Muscle layer of colon (tissue), 2 donors: Measurements from ENCODE around the gene PRG2.

ENCODE experiments used
- H3K27ac ChIP-seq: one replicate; pipeline ENCODE4 v1.7.0; 2013; ENCODE audit warnings: low read depth, mild to moderate bottlenecking, low read length, moderate library complexity
- H3K27me3 ChIP-seq, 2 donors: one replicate each; pipeline ENCODE4 v1.7.0; 2013; ENCODE audit warnings: low read length in 2 of 2, mild to moderate bottlenecking in 2 of 2; ENCODE audit not compliant: insufficient read depth in 2 of 2, control insufficient read depth in 1 of 2
- H3K36me3 ChIP-seq: one replicate; pipeline ENCODE4 v1.7.0; 2013; ENCODE audit warnings: mild to moderate bottlenecking, low read length; ENCODE audit not compliant: insufficient read depth
- H3K4me1 ChIP-seq: one replicate; pipeline ENCODE4 v1.7.0; 2013; ENCODE audit warnings: mild to moderate bottlenecking, low read length; ENCODE audit not compliant: insufficient read depth
- H3K4me3 ChIP-seq, 2 donors: one replicate each; pipeline ENCODE4 v1.7.0; 2013; ENCODE audit warnings: low read length in 2 of 2, low read depth in 1 of 2, mild to moderate bottlenecking in 1 of 2, moderate library complexity in 1 of 2
- H3K9ac ChIP-seq: one replicate; pipeline ENCODE4 v1.7.0; 2013; ENCODE audit warnings: low read length
- H3K9me3 ChIP-seq: one replicate; pipeline ENCODE4 v1.7.0; 2013; ENCODE audit warnings: mild to moderate bottlenecking, low read length
- donor health status: abdominal sarcoma.
- donor health status: Adenocarcinoma of cecum.

PRG2 gene

DNA sequence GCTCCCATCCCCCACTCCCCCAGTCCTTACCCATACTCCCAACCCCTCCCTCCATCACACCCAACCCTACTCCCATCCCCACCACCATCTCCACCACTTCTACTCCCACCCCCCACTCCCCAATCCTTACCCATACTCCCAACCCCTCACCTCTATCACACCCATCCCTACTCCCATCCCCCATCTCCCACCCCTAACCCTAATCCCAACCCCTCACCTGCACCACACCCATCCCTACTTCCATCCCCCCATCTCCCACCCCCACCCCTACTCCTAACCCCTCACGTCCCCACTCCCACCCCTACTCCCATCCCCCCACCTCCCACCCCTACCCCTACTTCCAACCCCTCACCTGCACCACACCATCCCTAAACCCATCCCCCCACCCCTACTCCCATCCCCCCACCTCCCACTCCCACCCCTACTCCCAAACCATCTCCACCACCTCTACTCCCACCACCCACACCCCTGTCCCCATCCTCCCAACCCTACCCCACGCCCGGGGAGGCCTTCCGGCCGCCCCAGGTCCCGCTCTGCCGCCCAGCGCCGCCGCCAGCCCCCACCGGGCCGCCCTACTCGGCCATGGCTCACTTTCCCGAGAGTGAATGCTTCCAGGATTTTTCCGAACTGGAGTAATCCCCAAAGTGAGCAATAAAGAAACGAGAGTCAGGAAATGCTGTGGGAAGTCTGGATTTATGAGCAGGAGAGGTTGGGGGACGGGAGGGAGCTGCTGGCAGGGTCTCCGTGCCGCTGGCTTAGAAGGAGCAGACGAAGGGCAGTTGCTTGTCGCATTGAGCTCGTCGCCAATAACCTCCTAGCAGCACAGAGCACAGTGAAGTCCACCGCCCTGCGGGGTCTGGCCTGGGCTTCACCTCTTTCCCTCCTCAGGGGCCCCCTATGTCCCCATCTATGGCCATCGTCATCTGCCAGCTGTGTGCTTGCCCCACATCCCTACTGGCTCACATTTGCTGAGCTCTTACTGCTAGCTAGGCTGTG lies 14.1 kb downstream of the PRG2 start:
- Histone ChIP-seq H3K36me3 (no peaks in the 10 kb centered on the region), H3K9ac (no peak overlapping the region), H3K27ac (no peak overlapping the region), H3K4me3 (no peak overlapping the region), H3K4me1 (no peaks in the 10 kb centered on the region), H3K27me3 (peaks cover 0 to 4% of the 10 kb centered on the region in 2 donors), H3K9me3 (no peaks in the 10 kb centered on the region)

DNA sequence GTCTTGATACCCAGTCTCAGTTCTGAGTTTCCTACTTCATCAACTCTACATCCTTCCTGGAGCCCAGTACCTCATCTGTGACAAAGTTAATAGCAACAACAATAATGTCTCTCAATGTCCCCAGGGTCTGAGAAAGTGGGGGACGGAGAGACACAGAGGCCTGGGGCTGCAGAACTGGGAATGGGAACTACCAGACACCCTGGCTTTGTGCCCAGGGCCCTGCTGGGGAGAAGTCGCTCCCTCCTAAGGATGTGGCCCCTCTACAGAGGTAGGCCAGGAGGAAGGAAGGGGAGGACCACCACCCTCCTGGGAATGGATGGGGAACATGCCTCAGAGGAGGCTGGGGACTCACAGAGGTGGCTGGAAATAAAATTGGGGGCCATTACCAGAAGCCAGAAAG lies 15.0 kb downstream of the PRG2 start:
- Histone ChIP-seq H3K4me3 (no peak overlapping the region), H3K4me1 (no peaks in the 10 kb centered on the region), H3K36me3 (no peaks in the 10 kb centered on the region), H3K9me3 (no peaks in the 10 kb centered on the region), H3K9ac (no peak overlapping the region), H3K27me3 (peaks cover 0 to 4% of the 10 kb centered on the region in 2 donors), H3K27ac (no peak overlapping the region)

DNA sequence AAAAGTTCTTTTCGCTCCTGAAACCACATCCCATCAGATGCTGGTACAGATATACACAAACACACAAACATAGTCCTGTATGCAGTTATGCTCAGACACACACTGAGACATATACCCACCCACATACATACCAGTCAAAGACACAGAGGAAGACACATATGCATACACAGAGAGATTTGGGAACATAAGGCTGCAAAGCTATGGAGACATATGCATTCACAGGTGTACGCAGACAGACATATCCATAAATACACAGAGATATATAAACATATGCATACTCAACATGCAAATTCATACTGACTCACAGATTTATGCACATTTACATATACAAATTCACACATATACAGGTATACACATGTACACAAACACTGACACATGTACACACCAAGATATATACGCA lies 15.5 kb downstream of the PRG2 start:
- H3K9me3 ChIP-seq = no peaks in the 10 kb centered on the region
- no peak overlapping the region for H3K27ac ChIP-seq
- peaks cover 0 to 4% of the 10 kb centered on the region in 2 donors for H3K27me3 ChIP-seq
- no peaks in the 10 kb centered on the region for H3K36me3 ChIP-seq
- H3K4me3 ChIP-seq = no peak overlapping the region
- H3K9ac ChIP-seq = no peak overlapping the region
- H3K4me1 ChIP-seq = no peaks in the 10 kb centered on the region

DNA sequence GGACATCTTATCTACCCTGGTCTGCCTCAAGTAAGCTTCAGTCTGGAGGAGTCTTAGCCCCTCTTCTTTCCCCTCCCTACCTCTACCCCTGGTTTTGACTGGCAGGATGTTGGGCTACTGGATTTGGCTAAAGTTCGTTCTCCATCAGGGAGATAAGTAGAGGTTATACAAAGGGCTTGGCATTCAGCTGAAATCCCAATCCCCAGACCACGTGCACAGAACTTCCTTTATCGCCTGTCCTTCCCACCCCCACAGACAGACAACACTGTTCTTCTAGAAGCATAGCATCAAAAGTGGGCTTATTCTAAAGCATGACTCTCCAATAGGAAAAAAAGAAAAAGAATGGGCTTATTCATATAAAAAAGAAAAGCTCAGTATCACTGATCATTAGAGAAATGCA lies 17.3 kb downstream of the PRG2 start:
- Histone ChIP-seq H3K27ac (no peak overlapping the region), H3K9ac (no peak overlapping the region), H3K4me1 (no peaks in the 10 kb centered on the region), H3K36me3 (no peaks in the 10 kb centered on the region), H3K9me3 (no peaks in the 10 kb centered on the region), H3K27me3 (peaks cover 0 to 4% of the 10 kb centered on the region in 2 donors), H3K4me3 (no peak overlapping the region)

DNA sequence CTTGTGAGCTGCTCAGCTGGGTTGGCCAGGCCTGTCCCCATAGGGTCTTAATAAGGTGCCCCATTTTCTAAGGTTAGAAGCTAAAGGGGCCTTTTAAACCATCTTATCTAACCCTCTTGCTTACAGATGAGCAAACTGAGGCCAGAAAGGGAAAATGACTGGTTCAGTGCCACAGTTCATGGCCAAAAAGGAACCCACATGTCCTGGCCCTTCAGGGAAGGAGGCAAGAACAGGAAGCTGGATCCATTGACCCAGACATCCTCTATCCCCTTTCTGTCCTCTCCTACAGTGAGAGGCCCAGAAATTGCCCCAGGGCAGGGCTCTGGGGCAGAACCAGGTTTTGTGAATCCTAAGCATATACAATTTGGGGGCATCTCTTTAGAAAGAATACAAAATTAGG lies 19.5 kb downstream of the PRG2 start:
- Histone ChIP-seq H3K36me3 (no peaks in the 10 kb centered on the region), H3K9me3 (no peaks in the 10 kb centered on the region), H3K27ac (no peak overlapping the region), H3K9ac (no peak overlapping the region), H3K4me1 (no peaks in the 10 kb centered on the region), H3K4me3 (no peak overlapping the region), H3K27me3 (no peaks in the 10 kb centered on the region)

DNA sequence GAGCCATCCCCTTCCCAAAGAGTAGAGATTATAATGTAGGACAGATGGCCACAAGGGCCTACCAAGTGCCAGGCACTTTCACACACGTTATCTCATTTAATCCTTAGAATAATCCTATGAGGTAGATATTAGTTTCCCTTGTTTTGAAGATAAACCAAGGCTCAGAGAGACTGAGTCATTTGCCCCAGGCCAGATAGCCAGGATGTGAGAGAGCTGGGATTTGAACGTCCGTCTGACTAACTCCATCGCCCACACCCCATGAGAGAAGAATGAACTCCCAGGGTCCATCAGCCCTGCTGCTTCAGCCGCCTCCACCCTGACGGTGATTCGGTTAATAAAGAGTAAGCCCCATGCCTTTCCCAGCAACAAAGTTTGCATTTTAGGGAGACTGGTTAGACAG lies 20.2 kb downstream of the PRG2 start:
- Histone ChIP-seq H3K36me3 (no peaks in the 10 kb centered on the region), H3K4me1 (no peaks in the 10 kb centered on the region), H3K27ac (no peak overlapping the region), H3K9ac (no peak overlapping the region), H3K27me3 (no peaks in the 10 kb centered on the region), H3K9me3 (no peaks in the 10 kb centered on the region), H3K4me3 (no peak overlapping the region)

DNA sequence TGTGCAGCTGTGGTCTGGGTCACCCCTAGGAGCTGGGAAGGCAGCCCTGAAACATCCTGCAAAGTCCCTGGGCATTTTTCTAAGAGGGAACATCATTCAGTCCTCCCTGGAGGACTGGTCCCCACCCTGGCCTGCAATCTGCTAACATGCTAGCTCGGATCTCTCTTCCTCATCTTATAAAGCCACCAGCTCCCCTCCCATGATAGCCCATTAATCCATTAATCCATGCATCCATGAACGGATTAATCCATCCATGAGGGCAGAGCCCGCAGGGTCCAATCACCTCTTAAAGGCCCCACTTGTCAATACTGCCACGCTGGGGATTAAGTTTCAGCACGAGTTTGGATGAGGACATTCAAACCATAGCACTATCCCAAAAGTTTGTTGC lies 21.6 kb downstream of the PRG2 start:
- no peak overlapping the region for H3K9ac ChIP-seq
- no peak overlapping the region for H3K27ac ChIP-seq
- no peaks in the 10 kb centered on the region for H3K4me1 ChIP-seq
- no peaks in the 10 kb centered on the region for H3K9me3 ChIP-seq
- H3K4me3 ChIP-seq = no peak overlapping the region
- no peaks in the 10 kb centered on the region for H3K36me3 ChIP-seq
- H3K27me3 ChIP-seq = no peaks in the 10 kb centered on the region

DNA sequence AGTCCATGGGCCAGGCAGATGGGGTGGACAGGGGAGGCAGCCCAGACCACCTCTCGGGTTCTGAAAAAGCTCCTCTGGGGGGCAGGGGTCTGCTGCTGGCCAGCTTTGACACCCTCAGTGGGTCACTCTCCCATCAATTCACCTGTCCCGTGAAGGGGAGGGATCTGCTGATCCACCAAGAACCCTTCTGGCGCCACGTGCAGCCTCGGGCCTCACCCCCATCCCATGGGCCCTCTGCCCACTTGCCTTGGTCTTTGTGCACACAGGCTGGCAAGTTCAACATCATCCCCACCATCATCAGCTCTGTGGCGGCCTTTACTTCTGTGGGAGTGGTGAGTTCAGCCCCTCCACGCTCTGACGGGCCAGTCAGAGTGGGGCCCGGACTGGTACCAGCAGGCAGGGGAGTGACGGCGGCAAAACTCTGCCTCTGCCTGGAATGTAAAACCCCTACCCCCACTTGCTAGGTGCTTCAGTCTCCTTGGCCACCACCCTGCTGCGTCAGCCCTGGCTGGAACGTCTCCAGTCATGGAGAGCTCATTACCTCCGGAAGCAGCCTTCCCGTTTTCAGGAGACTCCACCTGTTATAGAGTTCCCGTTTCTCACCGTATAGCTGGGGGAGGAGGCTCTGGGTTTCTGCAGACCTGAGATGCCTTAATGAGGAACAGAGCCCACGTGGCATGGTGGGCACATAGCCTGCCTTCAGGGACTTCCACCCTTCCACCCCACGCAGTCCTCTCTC lies 22.2 kb downstream of the PRG2 start:
- no peak overlapping the region for H3K9ac ChIP-seq
- no peaks in the 10 kb centered on the region for H3K27me3 ChIP-seq
- H3K9me3 ChIP-seq = peaks cover 1% of the 10 kb centered on the region
- no peak overlapping the region for H3K27ac ChIP-seq
- no peaks in the 10 kb centered on the region for H3K4me1 ChIP-seq
- no peaks in the 10 kb centered on the region for H3K36me3 ChIP-seq
- H3K4me3 ChIP-seq = no peak overlapping the region

DNA sequence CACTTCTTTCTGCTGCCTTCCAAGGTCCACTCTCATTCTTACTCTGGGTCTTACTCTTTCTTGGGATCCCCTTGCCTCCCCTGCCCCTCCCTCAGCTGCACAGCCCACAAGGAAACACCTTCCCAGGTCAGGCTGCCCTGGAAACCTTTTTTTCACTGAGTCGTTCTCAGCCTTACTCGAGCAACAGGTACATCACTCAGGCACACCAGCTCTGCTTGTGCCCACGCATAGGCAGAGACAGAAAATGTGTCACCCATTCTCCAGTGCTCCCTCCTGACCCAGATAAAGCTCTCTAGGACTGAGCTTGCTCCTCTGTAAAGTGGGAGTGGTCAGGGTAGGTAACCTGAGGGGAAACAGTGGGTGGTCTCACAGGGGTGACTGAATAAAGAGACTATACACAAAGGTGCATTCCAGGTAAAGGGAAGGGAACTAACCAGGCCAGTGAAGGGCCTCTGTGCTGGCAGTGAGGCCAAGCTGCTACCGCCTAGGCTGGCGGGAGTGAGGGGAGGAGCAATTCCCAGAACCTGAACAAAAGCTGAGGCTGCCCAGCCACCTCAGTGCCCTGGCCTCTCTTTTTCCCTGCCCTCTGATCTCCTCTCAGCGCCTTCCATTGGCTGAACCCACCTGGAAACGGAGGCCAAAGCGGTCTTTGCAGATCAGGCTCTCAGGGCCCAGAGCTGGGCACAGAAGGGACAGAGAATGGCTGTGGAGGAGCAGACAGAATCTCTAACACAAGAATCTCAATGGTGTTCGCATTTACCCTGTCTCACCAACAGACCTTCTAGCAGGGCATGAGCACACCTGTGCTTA lies 25.4 kb downstream of the PRG2 start:
- no peaks in the 10 kb centered on the region for H3K4me1 ChIP-seq
- H3K27me3 ChIP-seq = no peaks in the 10 kb centered on the region
- H3K27ac ChIP-seq = no peak overlapping the region
- H3K9me3 ChIP-seq = peaks cover 4% of the 10 kb centered on the region
- no peak overlapping the region for H3K9ac ChIP-seq
- no peaks in the 10 kb centered on the region for H3K36me3 ChIP-seq
- H3K4me3 ChIP-seq = no peak overlapping the region

DNA sequence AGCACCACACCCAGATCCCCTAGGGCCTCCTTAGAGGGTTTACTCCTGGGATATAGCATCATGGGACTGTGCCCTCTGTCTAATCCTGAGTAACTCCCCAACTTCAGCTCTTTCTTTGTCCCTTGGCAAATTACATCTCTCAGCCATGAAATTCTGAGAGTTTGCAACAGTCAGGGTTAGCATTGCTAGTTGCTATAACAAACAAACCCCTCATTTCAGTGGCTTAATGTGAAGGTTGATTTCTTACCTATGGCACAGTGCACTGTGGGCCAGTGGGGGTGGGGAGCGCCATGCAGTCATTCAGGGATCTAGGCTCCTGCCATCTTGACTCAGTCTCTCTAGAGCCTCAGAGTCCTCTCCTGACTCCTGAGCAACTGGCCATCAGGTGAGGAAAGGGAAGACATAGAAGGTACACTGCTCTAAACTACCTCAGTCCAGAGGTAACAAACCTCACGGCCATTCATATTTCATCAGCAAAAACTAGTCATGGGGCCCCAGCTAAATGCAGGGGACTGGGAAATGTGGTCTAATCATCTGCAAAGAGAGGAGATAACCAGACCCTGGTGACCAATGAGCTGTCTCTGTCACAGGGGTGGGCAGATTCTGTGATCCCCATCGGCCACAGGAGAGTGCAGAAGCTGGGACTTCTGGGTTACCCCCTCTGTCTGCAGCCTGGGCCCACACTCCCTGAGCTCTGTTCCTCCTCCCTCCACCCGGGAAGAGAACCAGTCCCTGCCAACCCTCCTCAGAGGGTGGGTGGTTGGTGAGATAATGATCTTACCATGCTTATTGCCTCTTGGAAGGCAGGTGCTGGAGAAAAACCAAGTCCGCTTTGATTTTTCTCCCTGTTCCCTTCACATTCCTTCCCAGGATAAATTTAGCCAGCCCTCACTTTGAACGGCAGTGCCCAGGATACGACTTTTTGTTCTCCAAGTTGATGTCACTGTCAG lies 27.0 kb downstream of the PRG2 start:
- H3K4me1 ChIP-seq = no peaks in the 10 kb centered on the region
- H3K9ac ChIP-seq = no peak overlapping the region
- H3K9me3 ChIP-seq = peaks cover 4% of the 10 kb centered on the region
- no peak overlapping the region for H3K27ac ChIP-seq
- H3K27me3 ChIP-seq = no peaks in the 10 kb centered on the region
- H3K36me3 ChIP-seq = no peaks in the 10 kb centered on the region
- H3K4me3 ChIP-seq = no peak overlapping the region
